Left ventricle myocardium inferior (tissue), 1 donor: ENCODE results near the gene TMED6. TPM values are rescaled to one million over a fixed set of nuclear protein-coding genes. Genes with fewer than 3 reads are reported as not detected.

Source experiments
- DNase-seq: peaks from one replicate; pipeline ENCODE4 v3.0.0-alpha.2; 2020
- H3K27ac ChIP-seq: fragments of 200-600 bp; replicated peaks from 2 replicates; pipeline ENCODE4 v1.8.0; 2021
- H3K27me3 ChIP-seq: fragments of 200-600 bp; 2 replicates; pipeline ENCODE4 v1.8.0; 2021; ENCODE audit warnings: low read depth
- H3K36me3 ChIP-seq: fragments of 200-600 bp; 2 replicates; pipeline ENCODE4 v1.8.0; 2021
- H3K4me1 ChIP-seq: fragments of 200-600 bp; 2 replicates; pipeline ENCODE4 v1.8.0; 2021
- H3K4me3 ChIP-seq: fragments of 200-600 bp; 2 replicates; pipeline ENCODE4 v1.8.0; 2021; ENCODE audit warnings: mild to moderate bottlenecking, moderate library complexity
- H3K9me3 ChIP-seq: fragments of 200-600 bp; replicated peaks from 2 replicates; pipeline ENCODE4 v1.8.0; 2021
- CTCF ChIP-seq: fragments of 200-600 bp; IDR thresholded peaks from 2 replicates; pipeline ENCODE4 v1.8.0; 2021; ENCODE audit warnings: antibody characterized with exemption, mild to moderate bottlenecking, borderline replicate concordance
- intact Hi-C: fragments of 100-400 bp; cut with micrococcal nuclease; formaldehyde crosslinking; loops from one replicate; pipeline ENCODE4 v1.11.0; 2022
- total RNA-seq: library from RNA; stranded (reverse); fragmentation: NEBNext Ultra II Directional; extraction: Animal tissue kit (Norgen Biotek cat#: 25700); gene quantifications from one replicate; pipeline ENCODE4 v1.2.1, GENCODE V29; 2021
- donor health status: DM: no; HTN: yes; CAD: no; lungs with severe emphysema.

TMED6 gene
- total RNA-seq, 1 donor from 2014 or later = not detected

- peaks cover 35% of the 10 kb centered on the region for H3K4me1 ChIP-seq
- no peaks in the 10 kb centered on the region for H3K27me3 ChIP-seq
- no peaks in the 10 kb centered on the region for H3K9me3 ChIP-seq
- no peak for TF ChIP-seq CTCF
- peak overlapping the region; percentile 75 for H3K27ac ChIP-seq
- intact Hi-C loops = loop anchor here (10.0 kb wide), 2 partner anchors 171 to 261 kb away; partner anchors contain the start of gene NFAT5
- H3K36me3 ChIP-seq = no peaks in the 10 kb centered on the region
- no peak overlapping the region for H3K4me3 ChIP-seq
- no peak for DNase-seq
Measured at GRCh38 chr16:69393898-69394849, 42.6 kb upstream of the TMED6 start.

- TF ChIP-seq CTCF = no peak
- peak overlapping the region; percentile 86 for H3K4me3 ChIP-seq
- intact Hi-C loops = no loop called here
Measured at GRCh38 chr16:69386596-69386995, 35.0 kb upstream of the TMED6 start.

GRCh38 chr16:69384974-69385373, 33.4 kb upstream of the TMED6 start:
- intact Hi-C loops = no loop called here
- Histone ChIP-seq H3K27ac (peak overlapping the region; percentile 97), H3K4me1 (peaks cover 52% of the 10 kb centered on the region), H3K27me3 (no peaks in the 10 kb centered on the region), H3K36me3 (peaks cover 43% of the 10 kb centered on the region), H3K4me3 (peak overlapping the region; percentile 86), H3K9me3 (no peaks in the 10 kb centered on the region)
- no peak for DNase-seq
- TF ChIP-seq CTCF = no peak

More at GRCh38 chr16:69386596-69386995, 35.0 kb upstream of the TMED6 start:
- Histone ChIP-seq H3K4me1 (peaks cover 41% of the 10 kb centered on the region), H3K36me3 (peaks cover 26% of the 10 kb centered on the region), H3K27me3 (no peaks in the 10 kb centered on the region), H3K9me3 (no peaks in the 10 kb centered on the region), H3K27ac (peak overlapping the region; percentile 97)
- no peak for DNase-seq

- Histone ChIP-seq H3K36me3 (peaks cover 68% of the 10 kb centered on the region), H3K4me1 (peaks cover 52% of the 10 kb centered on the region)
- intact Hi-C loops = no loop called here
Measured at GRCh38 chr16:69382421-69382820, 30.8 kb upstream of the TMED6 start.

GRCh38 chr16:69381231-69381630, 29.6 kb upstream of the TMED6 start:
- Histone ChIP-seq H3K9me3 (no peaks in the 10 kb centered on the region), H3K27me3 (no peaks in the 10 kb centered on the region), H3K36me3 (peaks cover 69% of the 10 kb centered on the region), H3K27ac (no peak overlapping the region), H3K4me1 (peaks cover 50% of the 10 kb centered on the region), H3K4me3 (no peak overlapping the region)
- TF ChIP-seq CTCF = no peak
- intact Hi-C loops = no loop called here
- DNase-seq = no peak

More at GRCh38 chr16:69382421-69382820, 30.8 kb upstream of the TMED6 start:
- Histone ChIP-seq H3K27me3 (no peaks in the 10 kb centered on the region), H3K9me3 (no peaks in the 10 kb centered on the region), H3K27ac (peak overlapping the region; percentile 13), H3K4me3 (no peak overlapping the region)
- no peak for TF ChIP-seq CTCF
- DNase-seq = no peak
